NCI-H146 treated with DMSO at 0.1 percent for 48 hours (cell line): Measurements from ENCODE around the gene LRRC4B.
"Not testable (repeated sequence)": the region's sequence is repeated elsewhere in the genome, so short reads cannot be mapped to it uniquely, and the experiment has no call there.

Experiments
- DNase-seq: peaks from one replicate; lab custom pipeline; 2025; ENCODE audit not compliant: unreplicated experiment; lab: John Stamatoyannopoulos, UW

Gene LRRC4B

GRCh38 chr19:50489461-50490011 is 78.7 kb downstream of the LRRC4B start:
- DNase-seq = no peak

- no peak for DNase-seq
These were observed 79.6 kb downstream of the LRRC4B start for GRCh38 chr19:50488389-50489194.

GRCh38 chr19:50486823-50487515 is 81.3 kb downstream of the LRRC4B start:
- DNase-seq = no peak

GRCh38 chr19:50485284-50485955 is 82.8 kb downstream of the LRRC4B start:
- no peak for DNase-seq

- DNase-seq = no peak
These were observed 85.3 kb downstream of the LRRC4B start for GRCh38 chr19:50482916-50483315.

GRCh38 chr19:50482271-50482855 is 85.9 kb downstream of the LRRC4B start:
- DNase-seq = no peak

- no peak for DNase-seq
These were observed 86.7 kb downstream of the LRRC4B start for GRCh38 chr19:50481351-50482149.

GRCh38 chr19:50480281-50481111 is 87.7 kb downstream of the LRRC4B start:
- DNase-seq = no peak

- DNase-seq = no peak
These were observed 88.4 kb downstream of the LRRC4B start for GRCh38 chr19:50479761-50480251.

- DNase-seq = no peak
These were observed 89.1 kb downstream of the LRRC4B start for GRCh38 chr19:50478901-50479715.

GRCh38 chr19:50477751-50478515 is 90.3 kb downstream of the LRRC4B start:
- DNase-seq = no peak

GRCh38 chr19:50476907-50477238 is 91.4 kb downstream of the LRRC4B start:
- DNase-seq = no peak

- DNase-seq = peak; percentile 94
These were observed 91.9 kb downstream of the LRRC4B start, which contains the start of the genes EMC10 and GARIN5A for GRCh38 chr19:50476224-50476906. EMC10 (plus strand) TSS chr19:50476507; CDS start chr19:50476545, 38 bp downstream. GARIN5A (minus strand) TSS chr19:50476848; CDS start chr19:50476388, 460 bp downstream.

- DNase-seq = no peak
These were observed 92.5 kb downstream of the LRRC4B start for GRCh38 chr19:50475736-50476223.

GRCh38 chr19:50475101-50475568 is 93.1 kb downstream of the LRRC4B start:
- no peak for DNase-seq

GRCh38 chr19:50473336-50473735 is 94.9 kb downstream of the LRRC4B start:
- DNase-seq = not testable (repeated sequence)

- DNase-seq = no peak
These were observed 99.4 kb downstream of the LRRC4B start for GRCh38 chr19:50468818-50469217.
